NCI-H446 (cell line): Measurements from ENCODE around the gene INTS1.

Experiments
- DNase-seq, 2 experiments: peaks; one replicate each; lab custom pipeline; 2025; lab: John Stamatoyannopoulos, UW

The INTS1 gene

DNA sequence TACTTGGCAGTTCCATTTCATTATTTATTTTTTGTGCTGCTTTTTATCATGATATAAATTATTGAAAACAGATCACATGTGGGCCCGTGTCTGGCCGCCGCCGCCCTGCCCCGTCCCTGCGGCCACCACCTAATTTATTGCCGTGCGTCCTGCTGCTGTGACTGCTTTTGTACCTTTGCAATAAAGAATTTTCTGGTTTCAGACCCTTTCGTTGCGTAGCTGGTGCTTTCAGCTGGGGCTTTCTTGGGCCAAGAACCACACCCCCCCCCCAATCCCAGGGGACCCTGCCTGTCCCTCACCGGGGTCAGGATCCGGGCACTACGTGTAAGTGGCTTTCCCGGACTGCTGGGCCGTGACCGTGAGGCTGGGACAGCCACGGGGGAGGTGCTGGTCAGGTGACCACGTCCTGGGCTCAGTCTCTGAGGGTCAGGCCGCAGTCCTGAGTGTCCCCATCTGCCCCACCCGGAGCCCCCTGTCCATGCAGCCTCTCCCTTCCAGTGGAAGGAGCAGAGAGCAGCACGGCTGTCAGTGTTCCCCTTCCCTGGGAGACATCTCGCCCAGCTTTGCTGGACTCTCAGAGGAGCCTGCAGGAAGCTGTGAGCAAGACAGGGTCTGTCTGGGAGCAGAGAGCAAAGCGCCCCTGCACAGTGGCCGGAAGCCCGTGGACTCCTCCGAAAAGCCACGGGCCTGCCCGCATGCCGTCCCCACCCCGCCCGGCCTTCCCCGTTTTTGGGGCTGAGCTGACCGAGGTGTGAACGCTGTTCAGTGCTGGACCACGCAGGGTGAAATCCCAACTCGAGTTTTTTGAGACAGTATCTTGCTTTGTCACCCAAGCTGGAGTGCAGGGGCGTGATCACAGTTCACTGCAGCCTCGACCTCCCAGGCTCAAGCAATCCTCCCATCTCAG is 38.9 kb upstream of the INTS1 start:
- DNase-seq: no peak

DNA sequence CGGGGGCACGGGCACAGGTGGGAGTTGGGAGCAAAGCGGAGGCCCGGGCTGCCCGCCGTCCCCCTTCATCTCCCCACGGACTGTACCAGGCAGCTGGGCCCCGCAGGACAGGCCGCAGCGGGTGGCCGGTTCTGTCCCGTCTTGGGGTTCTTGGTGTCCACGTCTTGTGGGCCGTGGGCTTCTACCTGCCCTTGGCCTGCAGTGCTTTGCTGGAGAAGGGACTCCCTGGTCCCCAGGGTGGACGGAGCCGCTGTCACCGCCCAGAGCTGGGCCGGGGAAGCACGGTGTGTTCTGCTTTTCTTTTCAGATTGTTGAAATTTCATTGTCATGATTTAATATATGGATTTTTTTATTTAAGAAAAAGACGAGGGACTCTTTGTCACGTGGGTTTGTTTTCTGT is 38.1 kb upstream of the INTS1 start:
- DNase-seq: no peak

DNA sequence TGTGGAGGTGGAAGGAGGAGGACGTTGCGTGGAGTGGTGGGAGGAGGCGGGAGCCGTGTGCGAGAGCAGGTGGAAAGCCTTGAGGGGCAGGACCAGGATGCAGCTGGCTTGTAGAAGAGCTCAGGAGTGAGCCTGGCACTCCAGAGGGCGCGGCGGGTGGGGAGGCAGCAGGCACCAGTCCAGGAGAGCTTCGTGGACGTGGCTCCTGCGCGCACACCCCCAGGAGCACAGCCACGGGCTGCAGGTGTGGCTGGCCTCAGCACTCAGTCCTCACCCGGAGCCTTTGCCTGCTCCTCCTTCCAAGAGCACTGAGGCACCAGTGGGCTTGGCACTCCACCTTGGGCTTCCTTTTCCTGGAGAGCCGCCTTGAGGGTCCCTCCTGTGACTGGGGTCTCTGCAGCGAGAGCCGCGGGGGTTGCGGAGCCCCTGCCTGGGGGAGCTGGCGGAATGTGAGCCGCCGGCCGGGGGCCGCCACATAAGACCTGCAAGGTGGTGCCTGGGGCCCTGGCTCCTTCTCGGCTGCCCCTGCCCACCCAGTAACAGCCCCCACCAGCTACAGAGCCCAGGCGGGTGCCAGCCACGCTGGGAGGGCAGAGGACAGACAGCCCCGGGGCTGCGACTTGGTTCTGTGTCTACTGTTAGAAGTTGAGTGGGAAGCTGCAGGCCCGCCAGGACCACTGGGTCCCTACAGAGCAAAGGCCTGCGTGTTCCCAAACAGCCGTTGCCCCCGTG is 37.4 kb upstream of the INTS1 start:
- DNase-seq: no peak

DNA sequence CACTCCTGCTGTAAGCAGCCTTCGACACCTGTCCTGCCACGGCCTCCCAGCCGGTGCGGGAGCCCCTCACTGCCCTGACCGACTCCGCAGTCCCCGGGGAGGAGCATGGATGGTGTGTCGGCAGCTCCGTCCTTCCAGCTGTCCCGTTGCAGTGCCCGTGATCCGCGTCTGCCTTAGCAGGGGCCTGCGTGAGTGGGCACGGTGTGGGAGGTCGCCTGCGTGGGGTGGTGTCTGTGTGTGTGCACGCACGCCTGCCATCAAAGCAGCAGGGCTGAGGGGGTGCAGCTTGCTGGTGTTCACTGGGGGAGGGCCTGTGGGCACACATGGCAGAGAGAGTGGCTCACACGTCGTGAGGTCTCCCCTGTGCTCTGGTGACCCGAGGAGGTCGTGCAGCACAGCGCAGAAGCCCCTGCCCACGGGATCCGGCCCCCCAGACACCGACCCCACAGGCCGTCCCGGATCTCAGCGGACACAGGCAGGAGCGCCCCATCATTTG is 36.6 kb upstream of the INTS1 start:
- DNase-seq: no peak

DNA sequence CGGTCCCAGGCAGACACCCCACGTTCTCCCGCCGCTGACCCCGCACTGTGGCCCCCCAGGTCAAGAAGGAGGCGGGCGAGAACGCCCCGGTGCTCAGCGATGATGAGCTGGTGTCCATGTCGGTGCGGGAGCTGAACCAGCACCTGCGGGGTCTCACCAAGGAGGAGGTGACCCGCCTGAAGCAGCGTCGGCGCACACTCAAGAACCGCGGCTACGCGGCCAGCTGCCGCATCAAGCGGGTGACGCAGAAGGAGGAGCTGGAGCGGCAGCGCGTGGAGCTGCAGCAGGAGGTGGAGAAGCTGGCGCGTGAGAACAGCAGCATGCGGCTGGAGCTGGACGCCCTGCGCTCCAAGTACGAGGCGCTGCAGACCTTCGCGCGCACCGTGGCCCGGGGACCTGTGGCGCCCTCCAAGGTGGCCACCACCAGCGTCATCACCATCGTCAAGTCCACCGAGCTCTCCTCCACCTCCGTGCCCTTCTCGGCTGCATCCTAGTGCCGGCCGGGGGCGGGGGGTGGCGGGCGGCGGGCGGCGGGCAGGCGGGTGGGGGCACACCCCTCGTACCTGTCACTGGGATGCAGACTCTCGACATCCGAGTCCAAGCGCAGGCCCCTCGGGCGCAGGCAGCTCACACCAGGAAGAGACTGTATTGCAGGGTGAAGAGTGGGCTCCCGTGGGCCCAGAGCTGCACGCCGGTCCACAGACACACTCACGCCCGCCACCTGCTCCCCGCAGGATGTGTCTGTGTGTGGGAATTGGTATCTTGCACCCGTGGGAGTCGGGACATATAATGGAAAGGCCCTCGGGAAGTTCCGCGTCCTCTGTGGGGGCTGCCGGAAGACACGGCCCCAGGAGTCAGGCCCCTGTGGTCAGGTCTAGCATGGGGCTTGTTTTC is 35.9 kb upstream of the INTS1 start:
- DNase-seq: no peak

DNA sequence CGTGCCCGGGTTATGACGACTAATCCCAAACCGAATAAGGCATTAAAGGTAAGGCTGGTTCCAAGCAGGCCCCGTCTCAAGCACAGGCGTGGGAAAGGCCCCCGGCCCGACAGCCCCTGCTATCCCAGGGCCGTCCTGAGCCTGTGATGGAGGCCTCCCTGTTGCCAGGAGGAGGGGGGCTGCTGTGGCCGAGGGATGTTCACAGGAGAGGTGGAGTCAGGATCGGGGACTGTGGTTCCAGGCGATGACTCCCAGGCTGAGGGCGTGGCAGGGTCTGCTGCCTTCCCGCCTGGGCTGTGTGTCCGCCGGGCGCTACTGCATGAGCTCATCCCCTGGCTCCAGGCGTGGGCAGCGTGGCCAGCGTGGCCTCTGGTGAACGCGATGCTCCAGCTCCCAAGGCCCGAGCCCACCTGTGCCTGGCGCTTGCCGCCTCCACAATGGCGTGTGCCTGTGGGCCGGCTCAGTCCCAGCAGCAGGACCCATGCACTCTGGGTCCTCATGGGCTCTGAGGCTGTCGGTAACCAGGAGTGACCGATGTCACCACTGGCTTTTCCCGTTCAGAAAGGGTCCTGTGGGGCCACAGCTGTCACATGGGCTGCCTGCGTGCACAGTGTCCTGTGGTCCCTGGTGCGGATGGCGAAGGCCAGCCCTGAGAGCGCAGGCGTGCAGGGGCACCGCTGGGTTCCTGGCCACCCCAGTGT is 35.1 kb upstream of the INTS1 start:
- DNase-seq: no peak

DNA sequence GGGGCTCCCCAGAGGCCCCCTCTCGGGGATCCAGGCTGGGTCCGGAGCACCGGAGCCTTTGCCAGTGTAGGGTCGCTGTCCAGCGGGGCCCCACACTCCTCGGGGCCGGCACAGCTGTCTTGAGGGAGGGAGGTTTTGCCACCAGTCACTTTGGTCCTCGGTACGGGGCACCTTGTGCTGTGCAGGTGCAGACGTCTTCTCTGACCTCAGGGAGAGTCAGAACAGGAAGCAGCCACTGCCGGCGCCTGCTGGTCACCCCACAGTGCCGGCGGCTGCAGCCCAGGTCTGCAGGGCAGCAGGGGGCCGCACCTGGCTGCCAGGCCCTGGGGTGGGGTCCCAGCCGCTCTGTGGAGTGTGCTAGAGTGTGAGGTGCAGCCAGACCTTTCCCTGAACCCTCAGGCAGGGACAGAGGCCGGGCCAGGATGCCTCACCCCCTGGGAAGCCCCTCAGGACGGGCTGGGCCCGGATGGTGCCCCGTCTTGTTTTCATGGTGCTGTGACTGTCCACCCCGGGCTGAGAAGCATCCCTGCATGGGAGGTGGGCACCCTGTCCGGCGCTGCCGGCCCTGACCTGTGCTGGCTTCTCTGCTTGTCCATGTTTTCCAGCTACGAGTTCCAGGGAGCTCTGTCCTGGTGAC is 34.5 kb upstream of the INTS1 start:
- no peak for DNase-seq

DNA sequence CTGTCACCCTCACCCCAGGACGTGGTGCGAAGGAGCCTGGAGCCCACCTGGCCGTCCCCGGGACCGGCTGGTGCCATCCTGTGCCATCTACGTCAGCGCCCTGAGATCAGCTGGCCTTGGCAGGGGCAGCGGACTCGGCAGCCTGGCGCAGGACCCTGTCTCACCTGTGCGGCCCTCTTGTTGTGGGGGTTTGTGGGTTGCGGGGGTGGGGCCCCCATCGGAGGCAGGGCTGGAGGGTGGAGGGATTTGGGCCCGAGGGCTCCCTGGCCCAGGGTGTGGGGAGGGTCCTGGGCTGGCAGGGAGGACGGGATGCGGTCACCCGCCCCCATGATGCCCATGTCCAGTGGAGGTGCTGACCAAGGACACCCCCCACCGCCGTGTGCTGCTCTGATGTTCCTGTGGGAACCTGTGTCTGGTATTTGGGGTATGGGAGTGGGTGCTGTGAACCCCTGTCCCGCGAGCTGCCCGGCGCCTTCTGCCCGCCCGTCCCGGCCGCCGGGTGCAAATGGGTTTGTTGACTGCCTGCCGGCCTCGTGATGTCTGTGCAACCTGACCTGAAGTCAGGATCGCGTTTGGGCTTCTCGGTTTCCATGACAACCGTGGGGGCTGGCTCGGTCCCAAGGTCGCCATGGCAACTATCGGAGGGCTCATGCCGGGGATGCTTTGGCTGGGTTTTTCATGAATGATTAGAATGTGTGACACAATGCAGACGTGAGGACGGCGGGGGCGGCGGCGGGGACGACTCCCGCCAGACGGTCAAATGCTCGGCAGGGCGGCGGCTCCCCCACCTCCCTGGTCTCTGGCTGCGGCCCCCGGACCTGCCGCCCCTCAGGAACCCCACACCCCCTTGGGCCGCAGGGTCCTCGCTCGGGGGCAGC is 33.6 kb upstream of the INTS1 start:
- no peak for DNase-seq

DNA sequence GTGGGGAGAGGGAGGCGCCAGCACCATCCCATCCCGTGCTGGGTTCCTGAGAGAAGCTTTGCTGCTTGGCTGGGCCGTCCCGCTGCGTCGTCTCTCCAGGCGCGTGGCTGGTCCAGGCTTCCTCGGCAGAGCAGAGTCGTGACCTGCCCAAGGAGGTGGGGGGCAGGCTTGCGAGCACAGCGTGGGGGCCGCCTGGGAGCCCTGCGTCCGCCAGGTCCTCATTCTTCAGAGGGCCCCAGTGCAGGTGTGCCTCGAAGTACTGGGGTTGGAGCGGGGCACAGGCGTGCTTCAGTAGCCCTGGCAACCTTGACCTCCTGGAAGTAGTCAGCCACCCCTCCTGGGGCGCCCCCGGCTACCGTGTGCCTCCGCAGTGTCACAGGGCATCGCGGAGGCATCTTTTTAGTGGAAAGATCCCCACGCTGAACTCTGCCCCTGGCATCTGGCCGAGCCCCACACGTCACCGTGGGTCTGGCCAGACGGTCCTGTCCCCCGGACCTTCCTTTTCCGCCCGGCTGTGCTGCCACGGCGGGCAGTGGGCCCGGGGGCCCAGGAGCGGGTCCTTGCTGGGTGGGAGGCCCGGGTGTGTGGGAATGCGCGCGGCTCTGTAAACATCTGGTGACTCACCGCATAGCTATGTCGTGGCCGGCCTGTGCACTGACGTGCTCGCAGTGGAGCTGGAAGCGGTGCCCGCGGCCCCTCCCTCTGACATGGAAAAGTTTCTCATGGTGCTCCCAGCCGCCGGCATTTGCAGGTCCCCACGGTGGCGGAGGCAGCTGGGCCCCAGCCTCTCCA is 32.8 kb upstream of the INTS1 start:
- DNase-seq: no peak

DNA sequence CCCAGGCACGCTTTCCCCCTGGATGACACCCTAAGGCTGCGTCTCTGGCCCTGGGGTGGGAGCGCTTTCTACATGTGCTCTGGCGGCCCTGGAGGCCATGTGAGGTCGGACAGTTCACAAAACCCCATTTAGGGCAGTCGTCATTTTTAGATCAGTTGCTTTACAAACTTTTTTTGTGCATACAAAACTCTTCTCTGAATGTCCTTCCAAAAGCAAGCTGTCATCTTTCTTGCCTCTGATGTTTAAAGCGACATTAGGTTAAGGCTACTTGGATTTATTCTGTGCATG is 32.2 kb upstream of the INTS1 start:
- no peak for DNase-seq

DNA sequence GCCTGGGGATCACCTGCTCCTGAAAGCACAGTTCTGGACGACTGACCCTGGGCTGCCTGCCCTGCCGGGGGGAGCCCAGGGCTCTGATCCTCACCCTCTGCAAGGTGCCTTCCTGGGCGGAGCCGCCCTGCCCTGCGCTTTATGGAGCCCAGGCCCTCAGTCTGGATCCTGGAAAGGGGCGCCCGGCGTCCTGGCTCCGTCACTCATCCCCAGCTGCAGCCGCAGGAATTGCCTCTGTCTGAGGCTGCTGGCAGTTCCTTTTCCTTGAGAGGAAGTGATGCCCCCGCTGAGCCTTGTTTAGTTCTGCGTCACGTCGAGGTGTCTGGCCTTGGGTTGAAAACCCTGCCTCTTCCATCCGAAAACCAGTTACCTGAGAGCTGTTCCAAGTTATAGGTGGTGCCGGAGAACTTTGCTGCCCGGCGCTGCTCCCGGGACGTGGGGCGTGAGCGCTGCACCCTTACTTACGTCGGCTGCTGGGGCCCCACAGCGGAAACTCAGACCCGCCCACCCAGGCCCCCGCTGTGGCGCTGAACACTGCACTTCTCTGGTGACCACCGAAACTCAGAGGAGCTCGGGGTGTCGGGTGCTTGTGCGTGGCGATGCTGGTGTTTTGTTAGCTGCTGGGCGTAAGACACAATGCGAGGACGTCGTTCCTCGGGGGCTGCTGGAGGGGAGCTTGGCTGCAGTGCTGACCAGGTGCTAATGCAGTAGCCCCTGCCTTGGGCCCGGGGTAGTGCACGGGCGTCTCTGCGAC is 31.7 kb upstream of the INTS1 start:
- DNase-seq: no peak

DNA sequence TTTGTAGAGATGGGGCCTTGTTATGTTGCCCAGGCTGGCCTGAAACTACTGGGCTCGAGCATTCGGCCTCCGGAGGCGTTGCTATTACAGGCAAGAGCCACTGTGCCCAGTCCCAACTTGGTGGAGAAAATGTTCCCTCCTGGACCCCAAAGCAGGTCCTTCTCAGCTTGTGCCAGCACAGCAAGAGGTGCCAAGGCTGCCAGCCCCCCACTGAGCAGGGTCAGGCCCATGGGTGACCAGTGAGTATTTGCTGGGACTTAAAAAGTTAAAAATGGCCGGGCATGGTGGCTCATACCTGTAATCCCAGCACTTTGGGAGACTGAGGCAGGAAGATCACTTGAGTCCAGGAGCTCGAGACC is 30.9 kb upstream of the INTS1 start:
- no peak for DNase-seq

DNA sequence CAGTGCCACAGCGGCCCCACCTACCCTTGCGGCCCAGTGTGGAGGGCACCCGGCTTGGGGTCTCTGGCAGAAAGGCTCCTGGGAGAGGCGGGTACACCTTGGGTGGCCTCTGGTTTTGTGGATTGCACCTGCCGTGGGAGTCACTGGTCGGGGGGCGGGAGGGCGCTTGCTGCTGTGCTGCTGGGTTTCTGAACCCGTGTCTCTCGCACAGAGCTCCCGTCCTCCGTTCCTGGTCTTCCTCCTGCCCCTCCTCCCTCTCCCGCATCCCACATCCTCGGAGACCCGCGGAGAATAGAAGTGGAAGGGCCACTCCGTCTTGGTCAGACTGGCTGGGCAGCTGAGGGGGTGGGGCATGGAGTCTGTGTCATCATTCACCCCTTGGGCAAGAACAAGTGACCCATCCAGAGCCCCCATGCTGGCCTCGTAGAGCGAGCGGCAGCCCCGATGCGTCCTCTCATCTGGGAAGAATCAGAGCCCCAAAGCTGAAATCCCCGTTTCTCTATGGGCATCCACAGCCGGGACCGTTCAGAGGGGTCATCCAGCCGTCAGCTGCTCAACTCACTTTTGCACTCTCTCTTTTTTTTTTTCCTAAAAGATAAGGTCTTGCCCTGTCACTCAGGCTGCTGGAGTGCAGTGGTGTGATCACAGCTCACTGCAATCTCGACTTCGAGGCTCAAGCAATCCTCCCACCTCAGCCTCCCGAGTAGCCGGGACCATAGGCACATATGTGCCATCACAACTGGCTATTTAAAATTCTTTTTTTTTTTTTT is 30.3 kb upstream of the INTS1 start:
- DNase-seq: no peak

DNA sequence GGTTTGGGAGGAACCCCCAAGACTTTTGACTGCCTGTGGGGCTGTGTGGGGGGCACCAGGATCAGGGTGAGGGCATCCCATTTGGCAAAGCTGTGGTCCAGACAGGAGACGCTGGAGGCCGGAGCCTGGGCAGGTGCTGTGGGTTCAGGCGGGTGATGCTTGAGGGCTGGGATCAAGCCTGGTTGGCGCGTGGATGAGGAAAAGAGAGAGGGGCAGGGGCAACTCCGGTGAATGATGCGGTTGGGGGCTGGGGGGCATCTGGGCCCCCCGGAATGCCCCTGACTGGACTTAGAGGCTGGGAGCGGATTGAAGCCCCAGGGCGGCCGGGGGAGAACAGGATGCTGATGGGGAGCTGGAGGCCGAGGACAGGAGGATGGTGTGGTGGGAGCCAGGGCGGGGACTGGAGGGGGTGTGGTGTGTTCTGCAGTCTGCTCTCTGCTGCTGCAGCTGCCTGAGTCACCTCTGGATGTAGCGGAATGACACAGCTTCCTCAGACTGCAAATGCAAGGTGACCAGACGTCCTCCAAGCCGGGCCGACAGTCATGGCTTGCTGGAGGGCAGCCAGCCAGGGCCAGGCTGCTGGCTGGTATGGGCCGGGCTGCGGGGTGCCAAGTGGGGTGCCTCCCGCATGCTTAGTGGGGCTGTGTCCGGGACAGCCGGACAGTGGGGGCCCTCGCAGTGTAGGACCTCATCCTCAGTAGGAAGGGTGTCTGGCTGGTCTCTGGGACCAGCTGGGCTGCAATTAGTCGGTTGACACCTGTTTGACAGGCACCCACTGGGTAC is 29.5 kb upstream of the INTS1 start:
- DNase-seq: no peak

DNA sequence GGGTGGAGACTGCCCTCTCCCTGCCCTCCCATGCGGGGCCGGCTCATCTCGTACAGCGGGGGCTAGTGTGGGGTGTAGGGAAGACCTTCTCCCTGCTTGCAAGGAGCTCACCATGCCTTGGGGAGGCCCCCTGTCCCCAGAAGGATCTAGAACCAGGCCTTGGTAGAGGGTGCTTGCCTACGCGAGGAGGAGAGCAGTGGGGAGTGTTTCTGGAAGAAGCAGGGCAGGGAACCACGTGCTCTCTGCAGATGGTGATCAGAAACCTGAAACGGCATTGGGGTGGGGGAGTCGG is 29.0 kb upstream of the INTS1 start:
- no peak for DNase-seq

DNA sequence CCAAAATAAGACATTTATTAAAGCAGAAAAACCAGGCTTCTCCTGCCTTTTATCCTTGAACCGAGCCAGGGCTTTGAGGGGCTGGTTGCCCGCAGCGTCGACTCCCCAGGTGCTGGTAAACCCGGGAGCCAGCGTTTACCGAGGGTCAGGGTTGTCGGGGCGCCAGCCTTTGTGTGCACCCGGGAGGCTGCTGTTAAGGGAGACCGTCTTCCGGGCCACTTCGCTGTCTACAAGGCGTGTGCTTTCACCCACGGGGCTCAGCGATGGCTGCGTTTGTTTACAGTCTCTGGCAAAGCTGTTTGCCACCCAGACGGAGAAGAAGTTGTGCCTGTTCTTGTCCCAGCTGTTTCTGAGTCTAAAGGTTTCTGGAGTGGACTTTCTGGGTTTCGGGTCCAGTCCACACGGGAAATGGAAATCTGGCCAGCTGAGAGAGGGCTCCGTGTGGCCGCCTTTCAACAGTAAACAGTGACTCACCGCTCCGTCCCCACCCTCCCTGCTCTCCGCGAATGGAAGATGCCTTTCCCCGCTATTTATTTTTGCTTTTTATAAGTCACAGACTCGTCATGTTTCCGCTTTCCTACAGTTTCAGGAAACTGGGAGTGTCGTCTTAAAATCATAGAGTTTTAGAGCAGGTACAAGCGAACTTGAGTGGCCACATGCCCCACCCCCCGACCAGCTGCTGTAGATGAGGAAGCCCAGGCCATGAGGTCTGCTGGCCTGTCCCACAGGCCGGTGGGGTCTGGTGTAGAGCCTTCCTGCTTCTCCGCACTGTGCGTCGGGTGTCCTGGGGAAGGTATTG is 28.5 kb upstream of the INTS1 start:
- no peak for DNase-seq
